ENCODE data around the gene CBLL1. TPM values are rescaled to one million over a fixed set of nuclear protein-coding genes. Genes with fewer than 3 reads are reported as not detected.

Gene CBLL1
- polyA plus RNA-seq, 3 donors = 15.7 to 26.9 (median 20.6) TPM

DNA sequence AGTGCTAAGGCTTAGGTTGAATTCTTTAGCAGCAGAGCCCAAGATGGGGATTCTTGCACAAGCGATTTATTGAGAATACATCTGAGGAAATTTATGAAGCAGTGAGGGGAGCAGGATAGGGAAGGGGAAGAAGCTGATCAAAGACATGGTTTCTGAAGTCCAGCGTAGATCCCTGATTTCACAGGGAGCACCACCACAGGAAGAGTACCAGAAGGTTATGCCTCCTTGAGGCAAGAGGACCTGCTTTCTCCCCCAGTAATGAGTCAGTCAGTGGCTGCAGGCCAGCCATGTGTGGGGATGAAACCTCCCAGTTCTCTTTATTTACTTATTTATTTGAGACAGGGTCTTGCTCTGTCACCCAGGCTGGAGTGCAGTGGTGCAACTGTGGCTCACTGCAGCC, 35.0 kb upstream of the CBLL1 start:
- H3K79me2 ChIP-seq (ENCODE audit: insufficient read depth, low read length) = no peaks in the 10 kb centered on the region
- Mint-ChIP-seq H3K27me3 (ENCODE audit: low read depth in 3 of 3) (peaks cover 0 to 1% (median 0%) of the 10 kb centered on the region in 3 donors), H3K36me3 (no peaks in the 10 kb centered on the region), H3K9me3 (no peaks in the 10 kb centered on the region), H3K27ac (no peak overlapping the region), H3K4me3 (no peak overlapping the region), H3K4me1 (no peaks in the 10 kb centered on the region)
- no peaks in the 10 kb centered on the region for H3K4me1 ChIP-seq (ENCODE audit: control insufficient read depth in 1 of 2, insufficient read depth in 2 of 2, low read length in 2 of 2)
- no peak for DNase-seq
- H3K4me2 ChIP-seq (replicated peaks; ENCODE audit: extremely low read depth, low read length, poor library complexity, severe bottlenecking) = no peak overlapping the region
- WGBS (ENCODE audit: insufficient coverage) = 100% methylated on average over 2 of the region's 2 CpGs
- intact Hi-C loops (cut with micrococcal nuclease) = no loop called here
- H3K27me3 ChIP-seq (ENCODE audit: control insufficient read depth in 2 of 2, insufficient read depth in 2 of 2, low read length in 2 of 2) = no peaks in the 10 kb centered on the region
- no peak overlapping the region for H2AFZ ChIP-seq (ENCODE audit: insufficient read depth, low read depth, low read length, poor library complexity, severe bottlenecking)
- no peaks in the 10 kb centered on the region for H3K9me3 ChIP-seq (replicated peaks in 1 of 2; ENCODE audit: control insufficient read depth in 1 of 2, insufficient read depth in 1 of 2, low read length in 2 of 2)
- TF ChIP-seq, protein P1, sequence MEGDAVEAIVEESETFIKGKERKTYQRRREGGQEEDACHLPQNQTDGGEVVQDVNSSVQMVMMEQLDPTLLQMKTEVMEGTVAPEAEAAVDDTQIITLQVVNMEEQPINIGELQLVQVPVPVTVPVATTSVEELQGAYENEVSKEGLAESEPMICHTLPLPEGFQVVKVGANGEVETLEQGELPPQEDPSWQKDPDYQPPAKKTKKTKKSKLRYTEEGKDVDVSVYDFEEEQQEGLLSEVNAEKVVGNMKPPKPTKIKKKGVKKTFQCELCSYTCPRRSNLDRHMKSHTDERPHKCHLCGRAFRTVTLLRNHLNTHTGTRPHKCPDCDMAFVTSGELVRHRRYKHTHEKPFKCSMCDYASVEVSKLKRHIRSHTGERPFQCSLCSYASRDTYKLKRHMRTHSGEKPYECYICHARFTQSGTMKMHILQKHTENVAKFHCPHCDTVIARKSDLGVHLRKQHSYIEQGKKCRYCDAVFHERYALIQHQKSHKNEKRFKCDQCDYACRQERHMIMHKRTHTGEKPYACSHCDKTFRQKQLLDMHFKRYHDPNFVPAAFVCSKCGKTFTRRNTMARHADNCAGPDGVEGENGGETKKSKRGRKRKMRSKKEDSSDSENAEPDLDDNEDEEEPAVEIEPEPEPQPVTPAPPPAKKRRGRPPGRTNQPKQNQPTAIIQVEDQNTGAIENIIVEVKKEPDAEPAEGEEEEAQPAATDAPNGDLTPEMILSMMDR (IDR thresholded peaks at IDR 0.05) = no peak
- no peaks in the 10 kb centered on the region for H4K20me1 ChIP-seq (ENCODE audit: insufficient read depth, low read length)
- no peak overlapping the region for H3K4me3 ChIP-seq (replicated peaks in 1 of 3; ENCODE audit: low read depth in 2 of 3, low read length in 3 of 3)
- no peak overlapping the region for H3K9ac ChIP-seq (ENCODE audit: insufficient read depth, low read length, poor library complexity, severe bottlenecking)
- H3K36me3 ChIP-seq (replicated peaks in 1 of 2; ENCODE audit: control insufficient read depth in 1 of 2, insufficient read depth in 2 of 2, low read length in 2 of 2) = no peaks in the 10 kb centered on the region
- no peak overlapping the region for H3K27ac ChIP-seq (ENCODE audit: low read depth in 1 of 2, low read length in 2 of 2)

DNA sequence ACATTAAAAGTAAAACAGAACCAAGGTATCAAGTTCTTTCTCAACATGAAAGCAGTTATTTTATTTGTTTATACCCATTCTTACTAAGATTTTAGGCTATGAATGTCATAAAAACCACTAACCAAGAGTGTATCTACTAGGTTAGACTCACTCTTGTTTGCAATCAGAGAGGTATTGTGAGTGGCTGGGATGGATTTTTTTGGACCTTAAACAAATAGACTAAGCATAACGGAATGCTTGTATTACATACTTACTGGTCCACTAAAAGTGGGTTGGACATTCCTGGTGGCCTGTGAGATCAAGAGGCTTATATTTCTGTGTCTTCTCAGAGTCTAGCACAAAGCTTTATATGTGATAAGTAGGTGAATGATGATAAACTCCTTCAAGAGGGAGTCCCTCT, 32.6 kb upstream of the CBLL1 start:
- no CpG with 5 or more reads among the region's 1 CpG for WGBS (ENCODE audit: insufficient coverage)
- Histone ChIP-seq H3K36me3 (replicated peaks in 1 of 2; ENCODE audit: control insufficient read depth in 1 of 2, insufficient read depth in 2 of 2, low read length in 2 of 2) (no peaks in the 10 kb centered on the region), H3K9ac (ENCODE audit: insufficient read depth, low read length, poor library complexity, severe bottlenecking) (no peak overlapping the region), H3K4me2 (replicated peaks; ENCODE audit: extremely low read depth, low read length, poor library complexity, severe bottlenecking) (no peak overlapping the region), H3K4me3 (replicated peaks in 1 of 3; ENCODE audit: low read depth in 2 of 3, low read length in 3 of 3) (no peak overlapping the region), H3K79me2 (ENCODE audit: insufficient read depth, low read length) (no peaks in the 10 kb centered on the region), H3K27me3 (ENCODE audit: control insufficient read depth in 2 of 2, insufficient read depth in 2 of 2, low read length in 2 of 2) (no peaks in the 10 kb centered on the region), H3K4me1 (ENCODE audit: control insufficient read depth in 1 of 2, insufficient read depth in 2 of 2, low read length in 2 of 2) (no peaks in the 10 kb centered on the region), H3K9me3 (replicated peaks in 1 of 2; ENCODE audit: control insufficient read depth in 1 of 2, insufficient read depth in 1 of 2, low read length in 2 of 2) (no peaks in the 10 kb centered on the region), H2AFZ (ENCODE audit: insufficient read depth, low read depth, low read length, poor library complexity, severe bottlenecking) (no peak overlapping the region), H4K20me1 (ENCODE audit: insufficient read depth, low read length) (no peaks in the 10 kb centered on the region), H3K27ac (ENCODE audit: low read depth in 1 of 2, low read length in 2 of 2) (no peak overlapping the region)
- H3K4me3 Mint-ChIP-seq = no peak overlapping the region
- H3K36me3 Mint-ChIP-seq = no peaks in the 10 kb centered on the region
- H3K9me3 Mint-ChIP-seq = no peaks in the 10 kb centered on the region
- H3K27ac Mint-ChIP-seq = no peak overlapping the region
- TF ChIP-seq, protein P1 (IDR thresholded peaks at IDR 0.05) = no peak
- intact Hi-C loops (cut with micrococcal nuclease) = no loop called here
- H3K27me3 Mint-ChIP-seq (ENCODE audit: low read depth in 3 of 3) = peaks cover 0 to 1% (median 0%) of the 10 kb centered on the region in 3 donors
- no peak for DNase-seq
- H3K4me1 Mint-ChIP-seq = no peaks in the 10 kb centered on the region
